ENCODE measurements around the gene WDR45B.

The WDR45B gene

DNA sequence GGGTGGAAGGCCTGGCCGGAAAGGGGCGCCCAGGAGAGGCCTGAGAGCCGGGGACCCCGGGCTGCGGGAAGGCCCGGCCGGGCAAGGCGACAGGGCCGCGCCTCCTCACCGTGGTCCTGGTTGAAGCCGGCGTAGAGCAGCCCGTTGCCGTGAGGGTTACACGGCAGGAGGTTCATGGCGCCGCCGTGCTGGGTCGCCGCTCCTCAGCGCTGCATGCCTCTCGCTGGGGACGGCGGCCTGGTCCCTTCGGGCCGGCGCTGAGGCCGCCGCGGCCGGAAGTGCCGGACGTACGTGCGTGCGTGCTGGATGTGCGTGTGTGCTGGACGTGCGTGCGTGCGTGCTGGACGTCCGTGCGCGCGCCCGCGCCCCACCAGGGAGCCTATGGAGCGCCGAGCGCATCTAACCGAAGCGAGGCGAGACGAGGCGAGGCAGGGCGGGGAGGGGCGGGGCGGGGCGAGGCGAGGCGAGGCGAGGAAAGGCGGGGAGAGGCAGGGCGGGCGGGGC is at the start of gene WDR45B:
TSS of gene WDR45B (minus strand) at position 280 of the 504 bp plus-strand sequence. CDS start at position 176, 104 bp downstream.
- TF ChIP-seq, protein P1, sequence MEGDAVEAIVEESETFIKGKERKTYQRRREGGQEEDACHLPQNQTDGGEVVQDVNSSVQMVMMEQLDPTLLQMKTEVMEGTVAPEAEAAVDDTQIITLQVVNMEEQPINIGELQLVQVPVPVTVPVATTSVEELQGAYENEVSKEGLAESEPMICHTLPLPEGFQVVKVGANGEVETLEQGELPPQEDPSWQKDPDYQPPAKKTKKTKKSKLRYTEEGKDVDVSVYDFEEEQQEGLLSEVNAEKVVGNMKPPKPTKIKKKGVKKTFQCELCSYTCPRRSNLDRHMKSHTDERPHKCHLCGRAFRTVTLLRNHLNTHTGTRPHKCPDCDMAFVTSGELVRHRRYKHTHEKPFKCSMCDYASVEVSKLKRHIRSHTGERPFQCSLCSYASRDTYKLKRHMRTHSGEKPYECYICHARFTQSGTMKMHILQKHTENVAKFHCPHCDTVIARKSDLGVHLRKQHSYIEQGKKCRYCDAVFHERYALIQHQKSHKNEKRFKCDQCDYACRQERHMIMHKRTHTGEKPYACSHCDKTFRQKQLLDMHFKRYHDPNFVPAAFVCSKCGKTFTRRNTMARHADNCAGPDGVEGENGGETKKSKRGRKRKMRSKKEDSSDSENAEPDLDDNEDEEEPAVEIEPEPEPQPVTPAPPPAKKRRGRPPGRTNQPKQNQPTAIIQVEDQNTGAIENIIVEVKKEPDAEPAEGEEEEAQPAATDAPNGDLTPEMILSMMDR (IDR thresholded peaks at IDR 0.05; ENCODE audit: low read depth, low read length, missing control alignments) = no peak
- H3K4me3 ChIP-seq (replicated peaks; ENCODE audit: low read depth, low read length) = peak within 1 kb of the TSS; percentile 99
- peak; percentile 83 for DNase-seq (ENCODE audit: extremely low read depth, low read depth)

DNA sequence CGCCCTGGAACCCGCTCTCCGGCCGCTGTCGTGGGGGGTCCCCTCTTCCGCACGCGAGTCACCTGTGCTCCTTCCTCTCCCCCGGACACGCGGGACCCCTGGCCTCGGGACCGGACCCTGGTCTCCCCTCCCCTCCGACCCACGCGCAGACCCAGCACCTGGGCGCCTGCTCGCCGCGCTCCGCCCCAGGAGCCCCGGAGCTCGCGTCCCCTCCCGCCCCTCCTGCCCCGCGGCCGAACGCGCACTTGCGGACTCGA is 49.5 kb upstream of the WDR45B start:
- peak overlapping the region; percentile 49 for H3K4me3 ChIP-seq (replicated peaks; ENCODE audit: low read depth, low read length)
- TF ChIP-seq, protein P1 (IDR thresholded peaks at IDR 0.05; ENCODE audit: low read depth, low read length, missing control alignments) = no peak
- no peak for DNase-seq (ENCODE audit: extremely low read depth, low read depth)

DNA sequence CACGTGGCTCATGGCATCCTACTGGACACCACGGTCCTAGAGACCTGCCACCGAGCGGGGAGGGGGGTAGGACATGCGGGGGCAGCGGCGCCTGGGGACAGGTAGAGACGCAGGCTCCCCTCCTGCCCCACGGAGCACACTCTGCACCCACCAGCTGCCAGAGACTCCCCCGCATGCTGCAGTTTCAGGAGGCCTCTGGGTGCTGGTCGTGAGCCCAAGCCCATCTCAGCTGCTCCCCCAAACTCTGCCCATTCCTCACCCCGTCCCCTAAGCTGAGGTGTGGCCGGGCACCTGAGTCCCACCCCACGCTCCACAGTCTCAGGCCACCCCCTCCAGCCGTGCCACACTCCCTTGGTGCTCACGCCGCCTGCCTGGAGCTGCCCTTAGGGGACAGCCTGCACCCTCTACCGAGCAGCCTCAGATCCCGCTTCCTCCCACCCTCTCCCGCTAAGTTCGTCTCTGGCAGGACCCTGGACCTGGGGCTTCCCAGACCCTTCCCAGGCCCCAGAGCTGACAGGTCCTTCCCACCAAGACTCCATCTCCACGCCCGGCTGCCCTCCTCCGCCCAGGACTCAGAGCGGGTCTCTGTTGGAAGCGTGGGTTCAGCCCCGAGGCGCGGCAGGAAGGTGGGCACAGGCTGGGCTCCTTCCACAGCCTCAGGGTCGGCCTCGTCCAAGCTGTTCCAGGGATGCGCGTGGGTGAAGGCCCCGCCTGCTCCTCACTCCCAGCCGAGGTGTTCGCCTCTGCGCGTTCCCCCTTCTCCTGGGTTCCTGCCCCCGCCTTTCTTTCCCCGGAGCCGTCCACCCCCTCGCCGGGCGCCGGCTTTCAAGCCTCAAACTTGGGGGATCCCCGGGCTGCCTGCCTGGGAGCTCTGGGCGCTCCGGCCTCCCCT is 48.9 kb upstream of the WDR45B start:
- TF ChIP-seq, protein P1 (IDR thresholded peaks at IDR 0.05; ENCODE audit: low read depth, low read length, missing control alignments) = no peak
- DNase-seq (ENCODE audit: extremely low read depth, low read depth) = no peak
- H3K4me3 ChIP-seq (replicated peaks; ENCODE audit: low read depth, low read length) = peak overlapping the region; percentile 49

DNA sequence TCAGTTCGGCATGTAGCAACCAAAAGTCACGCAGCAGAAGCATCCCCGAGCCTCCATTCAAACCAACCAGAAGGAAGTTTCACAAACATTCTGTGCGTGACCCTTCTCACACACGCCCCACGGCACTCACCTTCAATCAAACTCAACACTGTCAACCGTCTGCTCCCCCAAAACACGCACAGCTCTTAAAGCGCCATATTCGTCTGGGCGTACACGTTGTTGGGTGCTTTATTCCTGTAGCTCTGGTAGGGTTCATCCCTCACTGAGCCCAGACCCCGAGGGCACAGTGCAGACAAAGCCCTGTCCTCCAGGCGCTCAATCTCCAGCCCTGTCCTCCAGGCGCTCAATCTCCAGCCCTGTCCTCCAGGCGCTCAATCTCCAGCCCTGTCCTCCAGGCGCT is 48.0 kb upstream of the WDR45B start:
- TF ChIP-seq, protein P1 (IDR thresholded peaks at IDR 0.05; ENCODE audit: low read depth, low read length, missing control alignments) = no peak
- DNase-seq (ENCODE audit: extremely low read depth, low read depth) = no peak
- no peak overlapping the region for H3K4me3 ChIP-seq (replicated peaks; ENCODE audit: low read depth, low read length)

DNA sequence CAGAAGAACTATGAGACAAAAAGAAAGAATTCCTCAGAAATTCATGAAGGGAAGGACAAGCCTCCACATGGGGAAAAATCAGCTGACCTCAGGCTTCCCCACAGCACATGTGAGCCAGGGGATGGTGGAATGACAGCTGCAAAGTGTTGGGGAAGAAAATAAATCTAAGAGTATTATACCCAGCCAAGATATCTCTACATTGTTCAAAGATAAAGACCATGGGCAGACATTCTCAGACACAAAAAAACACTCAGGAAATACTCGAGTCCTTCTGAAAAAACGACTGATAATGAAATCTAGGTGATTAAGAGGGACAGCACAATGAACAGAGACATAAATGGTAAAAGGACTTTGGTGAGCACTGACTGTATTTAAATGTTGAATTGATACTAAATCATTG is 46.4 kb upstream of the WDR45B start:
- TF ChIP-seq, protein P1 (IDR thresholded peaks at IDR 0.05; ENCODE audit: low read depth, low read length, missing control alignments) = no peak
- H3K4me3 ChIP-seq (replicated peaks; ENCODE audit: low read depth, low read length) = no peak overlapping the region

DNA sequence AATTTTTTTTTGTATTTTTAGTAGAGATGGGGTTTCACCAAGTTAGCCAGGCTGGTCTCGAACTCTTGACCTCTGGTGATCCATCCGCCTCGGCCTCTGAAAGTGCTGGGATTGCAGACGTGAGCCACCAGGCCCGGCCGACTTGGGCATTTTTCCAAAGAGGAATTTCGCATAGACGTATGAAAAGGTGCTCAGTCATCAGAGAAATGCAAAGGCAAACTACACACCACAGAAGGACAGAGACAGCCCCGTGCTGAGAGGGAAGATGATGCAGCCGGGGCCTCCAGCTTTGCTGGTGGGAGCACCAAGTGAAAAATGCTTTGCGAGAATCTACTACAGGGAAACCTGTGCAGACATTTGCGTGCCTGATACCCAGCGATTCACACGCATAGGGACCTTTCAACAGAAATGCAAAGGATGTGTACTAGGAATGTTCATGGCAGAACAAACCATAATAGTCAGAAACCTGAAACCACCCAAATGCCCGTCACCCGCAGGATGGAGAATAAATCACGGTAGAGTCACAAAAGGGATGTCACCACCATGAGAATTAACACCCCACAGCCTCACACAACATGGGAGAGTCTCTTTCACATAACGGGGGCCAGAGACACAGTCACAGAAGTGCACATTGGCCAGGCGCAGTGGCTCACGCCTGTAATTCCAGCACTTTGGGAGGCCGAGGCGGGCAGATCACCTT is 45.1 kb upstream of the WDR45B start:
- no peak for DNase-seq (ENCODE audit: extremely low read depth, low read depth)
- TF ChIP-seq, protein P1 (IDR thresholded peaks at IDR 0.05; ENCODE audit: low read depth, low read length, missing control alignments) = no peak
- no peak overlapping the region for H3K4me3 ChIP-seq (replicated peaks; ENCODE audit: low read depth, low read length)

More for the DNA sequence above, 46.4 kb upstream of the WDR45B start:
- DNase-seq (ENCODE audit: extremely low read depth, low read depth) = no peak
